Measurements from ENCODE around the gene ABL2. TPM values are rescaled to one million over a fixed set of nuclear protein-coding genes. Genes with fewer than 3 reads are reported as not detected.

ABL2 gene
- total and polyA plus RNA-seq, 9 of the 15 experiments (the other 6 are each of a cell fraction or from before 2014, with no cell fraction given): 1.4 to 15.0 (median 8.6) TPM

- TF ChIP-seq AFF4 (CRISPR knock-in tag; IDR thresholded peaks at IDR 0.05): peak; percentile 48; the same call in 1 of the 2 replicates
- peak; percentile 83 for TF ChIP-seq U2AF1 (optimal IDR thresholded peaks at IDR 0.05; ENCODE audit: low read depth, low read length)
- peak; percentile 18 for TF ChIP-seq TBP (optimal IDR thresholded peaks at IDR 0.05; ENCODE audit: low read depth, low read length)
- TF ChIP-seq ZNF740 (CRISPR knock-in tag; IDR thresholded peaks at IDR 0.05): peak; percentile 79
- peak in 1 of 2 experiments; percentile 52; a peak in 2 of 4 replicates for TF ChIP-seq ZNF740 (tag; IDR thresholded peaks at IDR 0.05)
- TF ChIP-seq MTA3 (IDR thresholded peaks at IDR 0.05; ENCODE audit: borderline replicate concordance): 0 out of 2 replicates have a peak, but pooled peaks have one; percentile 28
- TF ChIP-seq ZSCAN32 (CRISPR knock-in tag; IDR thresholded peaks at IDR 0.05): no peak
These were observed at the start of gene ABL2 (continued) for GRCh38 chr1:179229214-179230140.
